Naive thymus-derived CD4-positive, alpha-beta T cell (primary cell): ENCODE results near the gene CACUL1. TPM values are rescaled to one million over a fixed set of nuclear protein-coding genes. Genes with fewer than 3 reads are reported as not detected.
"Not testable (repeated sequence)": the region's sequence is repeated elsewhere in the genome, so short reads cannot be mapped to it uniquely, and the experiment has no call there.

Experiments used
- ATAC-seq: fragments of 150-1000 bp; cut with Tn5 transposase; 2 replicates; pipeline ENCODE4 v1.10.0; 2021; ENCODE audit warnings: mild to moderate bottlenecking, moderate library complexity
- CTCF ChIA-PET: fragments of 350-600 bp; sonication (Branson Sonifier 250); formaldehyde crosslinking; loops from one replicate; lab custom pipeline; 2021; ENCODE audit warnings: antibody characterized with exemption; lab: Charles Lee
- POLR2A ChIA-PET: fragments of 350-600 bp; sonication (Branson Sonifier 250); formaldehyde crosslinking; loops from one replicate; lab custom pipeline; 2021; ENCODE audit warnings: antibody characterized with exemption, inconsistent platforms; lab: Charles Lee
- DNase-seq, 9 donors: peaks; one replicate each; pipeline versions ENCODE4 v3.0.0 to v3.0.0-alpha.2; 2020 to 2022; ENCODE audit warnings: mixed read lengths in 1 of 9
- H3K27ac ChIP-seq: one replicate; pipeline ENCODE4 v1.7.0; 2013; ENCODE audit warnings: mild to moderate bottlenecking, low read depth, low read length, moderate library complexity
- H3K27me3 ChIP-seq, 2 donors: one replicate each; pipeline ENCODE4 v1.7.0; 2013; ENCODE audit warnings: low read length in 2 of 2, mild to moderate bottlenecking in 2 of 2, moderate library complexity in 2 of 2; ENCODE audit not compliant: control insufficient read depth in 2 of 2, insufficient read depth in 2 of 2
- H3K36me3 ChIP-seq, 3 experiments: 1 replicate in 2 of 3; 2 replicates in 1 of 3; pipeline ENCODE4 v1.7.0; 2013; ENCODE audit warnings: low read length in 3 of 3, mild to moderate bottlenecking in 3 of 3, moderate library complexity in 1 of 3; ENCODE audit not compliant: insufficient read depth in 3 of 3, control insufficient read depth in 2 of 3
- H3K4me1 ChIP-seq, 2 donors: one replicate each; pipeline ENCODE4 v1.7.0; 2013; ENCODE audit warnings: low read length in 2 of 2, mild to moderate bottlenecking in 2 of 2, moderate library complexity in 1 of 2; ENCODE audit not compliant: control insufficient read depth in 2 of 2, insufficient read depth in 2 of 2
- H3K4me3 ChIP-seq: 2 replicates; pipeline ENCODE4 v1.7.0; 2013; ENCODE audit warnings: mild to moderate bottlenecking, low read length
- H3K9me3 ChIP-seq, 3 experiments: 1 replicate in 2 of 3; 2 replicates in 1 of 3; pipeline ENCODE4 v1.7.0; 2013; ENCODE audit warnings: low read length in 3 of 3; ENCODE audit not compliant: control insufficient read depth in 2 of 3
- H3K27ac Mint-ChIP-seq, 9 donors: one replicate each; pipeline ENCODE4 v1.8.0; 2020 to 2022; ENCODE audit warnings: mixed read lengths in 9 of 9, mild to moderate bottlenecking in 8 of 9, moderate library complexity in 5 of 9, inconsistent platforms in 2 of 9
- H3K27me3 Mint-ChIP-seq, 5 donors: one replicate each; pipeline ENCODE4 v1.8.0; 2021 to 2022; ENCODE audit warnings: mixed read lengths in 5 of 5, mild to moderate bottlenecking in 1 of 5
- H3K36me3 Mint-ChIP-seq, 5 donors: one replicate each; pipeline ENCODE4 v1.8.0; 2020 to 2022; ENCODE audit warnings: mixed read lengths in 5 of 5, mild to moderate bottlenecking in 3 of 5, inconsistent platforms in 1 of 5
- H3K4me1 Mint-ChIP-seq, 7 donors: one replicate each; pipeline ENCODE4 v1.8.0; 2020 to 2022; ENCODE audit warnings: mixed read lengths in 7 of 7, mild to moderate bottlenecking in 3 of 7, inconsistent platforms in 1 of 7
- H3K4me3 Mint-ChIP-seq, 10 donors: one replicate each; pipeline ENCODE4 v1.8.0; 2020 to 2022; ENCODE audit warnings: mild to moderate bottlenecking in 10 of 10, mixed read lengths in 10 of 10, moderate library complexity in 6 of 10, inconsistent platforms in 2 of 10
- H3K9me3 Mint-ChIP-seq, 11 donors: one replicate each; pipeline ENCODE4 v1.8.0; 2020 to 2022; ENCODE audit warnings: mixed read lengths in 11 of 11, mild to moderate bottlenecking in 4 of 11, inconsistent platforms in 1 of 11, moderate library complexity in 1 of 11
- intact Hi-C, 2 donors: fragments of 100-400 bp; cut with micrococcal nuclease; formaldehyde crosslinking; loops; one replicate each; pipeline ENCODE4 v1.15.1; 2023
- polyA plus RNA-seq, 2 donors: library from polyadenylated mRNA; unstranded; fragments of 300-500 nt; fragmentation: Illumina TruSeq; gene quantifications; one replicate each; pipeline ENCODE4 v1.2.3, GENCODE V29; 2021
- total RNA-seq, 6 experiments: library from RNA in 5 of 6; stranded (reverse) in 5 of 6; gene quantifications; 1 replicate in 5 of 6; 2 replicates in 1 of 6; pipeline ENCODE4 v1.2.3 and lab custom pipeline; 2021 to 2026

The CACUL1 gene
- total and polyA plus RNA-seq, 7 experiments from 2014 or later = 20.0 to 66.6 (median 32.4) TPM

DNA sequence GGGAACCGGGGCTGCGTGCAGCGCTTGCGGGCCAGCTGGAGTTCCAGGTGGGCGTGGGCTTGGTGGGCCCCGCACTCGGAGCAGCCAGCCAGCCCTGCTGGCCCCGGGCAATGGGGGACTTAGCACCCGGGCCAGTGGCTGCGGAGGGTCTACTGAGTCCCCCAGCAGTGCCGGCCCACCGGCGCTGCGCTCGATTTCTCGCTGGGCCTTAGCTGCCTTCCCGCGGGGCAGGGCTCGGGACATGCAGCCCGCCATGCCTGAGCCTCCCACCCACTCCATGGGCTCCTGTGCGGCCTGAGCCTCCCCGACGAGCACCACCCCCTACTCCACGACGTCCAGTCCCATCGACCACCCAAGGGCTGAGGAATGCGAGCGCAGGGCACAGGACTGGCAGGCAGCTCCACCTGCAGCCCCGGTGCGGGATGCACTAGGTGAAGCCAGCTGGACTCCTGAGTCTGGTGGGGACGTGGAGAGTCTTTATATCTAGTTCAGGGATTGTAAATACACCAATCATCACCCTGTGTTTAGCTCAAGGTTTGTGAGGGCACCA lies 28.2 kb upstream of the CACUL1 start:
- H3K9me3 ChIP-seq, H3K27me3 ChIP-seq, H3K27ac ChIP-seq, H3K4me1 Mint-ChIP-seq, H3K27ac Mint-ChIP-seq, H3K36me3 ChIP-seq, H3K36me3 Mint-ChIP-seq, H3K4me3 ChIP-seq, ATAC-seq, CTCF ChIA-PET, POLR2A ChIA-PET, H3K4me3 Mint-ChIP-seq, DNase-seq, H3K4me1 ChIP-seq, intact Hi-C loops: not testable (repeated sequence)
- Mint-ChIP-seq H3K9me3 (peaks cover 0 to 11% (median under 1%) of the 10 kb centered on the region in 11 donors), H3K27me3 (peaks cover 4 to 15% (median 8%) of the 10 kb centered on the region in 5 donors)

DNA sequence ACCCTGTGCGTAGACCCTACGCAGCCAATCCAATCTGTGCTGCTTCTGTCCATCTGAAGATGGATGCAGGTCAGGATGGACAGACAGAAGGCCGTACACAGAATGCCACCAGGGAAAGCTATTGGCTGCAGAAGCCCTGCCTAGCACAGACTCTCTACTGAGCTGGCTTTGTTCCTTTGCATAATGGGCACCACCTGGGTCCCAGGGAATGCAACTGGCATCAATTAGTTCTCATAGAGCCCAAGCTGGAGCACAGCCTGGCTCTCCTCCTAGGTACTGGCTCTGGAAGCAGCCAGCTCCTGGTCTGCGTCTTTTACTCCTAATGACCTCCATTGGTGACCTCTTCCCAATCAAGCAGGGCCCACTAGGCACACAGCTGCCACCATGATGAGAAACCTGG lies 26.8 kb upstream of the CACUL1 start:
- no peak overlapping the region for H3K4me3 Mint-ChIP-seq
- intact Hi-C loops = no loop called here
- H3K27me3 Mint-ChIP-seq = peaks cover 4 to 11% (median 5%) of the 10 kb centered on the region in 5 donors
- Histone ChIP-seq H3K4me3 (no peak overlapping the region), H3K4me1 (no peaks in the 10 kb centered on the region), H3K27ac (no peak overlapping the region), H3K36me3 (no peaks in the 10 kb centered on the region), H3K9me3 (no peaks in the 10 kb centered on the region), H3K27me3 (no peaks in the 10 kb centered on the region)
- ChIA-PET CTCF (no interaction called here), POLR2A (no interaction called here)
- H3K4me1 Mint-ChIP-seq = peaks cover 0 to 5% (median 0%) of the 10 kb centered on the region in 7 donors
- DNase-seq (no peak), ATAC-seq (no peak)
- H3K36me3 Mint-ChIP-seq = peaks cover 0 to 4% (median 0%) of the 10 kb centered on the region in 5 donors
- no peak overlapping the region for H3K27ac Mint-ChIP-seq
- peaks cover 5 to 24% (median 10%) of the 10 kb centered on the region in 11 donors for H3K9me3 Mint-ChIP-seq

DNA sequence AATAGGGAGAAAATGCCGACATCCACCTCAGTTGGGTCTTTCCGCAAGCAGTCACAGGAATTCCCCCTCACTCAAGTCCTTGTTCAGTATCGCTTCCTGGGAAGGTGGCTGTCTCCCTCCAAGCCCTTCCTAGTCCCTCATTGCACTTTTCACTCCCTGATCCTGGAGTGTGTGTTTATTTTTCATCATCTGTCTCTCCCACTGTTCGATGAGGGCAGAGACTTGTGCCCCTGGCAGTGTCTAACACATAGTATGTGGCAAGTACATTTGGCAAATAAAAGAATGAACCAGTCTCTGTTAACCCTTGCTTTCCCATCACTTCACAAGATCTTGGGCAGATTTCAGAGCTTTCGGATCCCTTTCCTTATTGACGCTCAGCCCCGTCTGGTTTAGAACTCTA lies 24.0 kb upstream of the CACUL1 start:
- Mint-ChIP-seq H3K9me3 (peaks cover 5 to 30% (median 10%) of the 10 kb centered on the region in 11 donors), H3K36me3 (peaks cover 0 to 4% (median 0%) of the 10 kb centered on the region in 5 donors), H3K27ac (no peak overlapping the region), H3K27me3 (peaks cover 0 to 11% (median 5%) of the 10 kb centered on the region in 5 donors), H3K4me1 (peaks cover 0 to 7% (median 0%) of the 10 kb centered on the region in 7 donors), H3K4me3 (no peak overlapping the region)
- Histone ChIP-seq H3K9me3 (no peaks in the 10 kb centered on the region), H3K27me3 (no peaks in the 10 kb centered on the region), H3K36me3 (no peaks in the 10 kb centered on the region), H3K4me3 (no peak overlapping the region), H3K27ac (no peak overlapping the region), H3K4me1 (no peaks in the 10 kb centered on the region)
- intact Hi-C loops = no loop called here
- ATAC-seq (no peak), DNase-seq (no peak)
- CTCF ChIA-PET = no interaction called here
- POLR2A ChIA-PET = no interaction called here

DNA sequence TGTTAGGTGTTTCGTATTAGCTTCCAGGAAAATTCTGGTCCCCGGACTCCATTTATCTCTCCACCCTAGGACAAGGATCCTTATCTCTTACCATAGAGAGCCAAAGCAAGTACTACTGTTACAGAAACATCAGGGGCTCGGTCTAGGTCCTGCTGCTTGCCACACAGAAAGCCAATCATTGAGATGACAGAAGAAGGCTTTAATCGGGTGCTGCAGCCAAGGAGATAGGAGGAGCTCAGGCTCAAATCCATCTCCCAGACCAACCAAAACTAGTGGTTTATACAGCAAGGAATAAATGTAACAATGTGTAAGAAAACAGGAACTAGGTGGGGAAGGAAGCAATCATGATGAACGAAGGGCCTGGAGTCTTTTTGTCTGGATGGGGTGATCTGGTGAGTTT lies 22.2 kb upstream of the CACUL1 start:
- no peak overlapping the region for H3K27ac ChIP-seq
- ChIA-PET POLR2A (no interaction called here), CTCF (interaction anchor here (0.6 kb wide), 1 partner anchor 56 kb away, joined by 3 read pairs; no protein-coding TSS in a partner anchor)
- no peaks in the 10 kb centered on the region for H3K27me3 ChIP-seq
- Mint-ChIP-seq H3K9me3 (peaks cover 5 to 30% (median 10%) of the 10 kb centered on the region in 11 donors), H3K27me3 (peaks cover 0 to 5% (median 2%) of the 10 kb centered on the region in 5 donors), H3K36me3 (peaks cover 0 to 4% (median 0%) of the 10 kb centered on the region in 5 donors), H3K4me1 (peaks cover 0 to 7% (median 0%) of the 10 kb centered on the region in 7 donors), H3K4me3 (no peak overlapping the region), H3K27ac (no peak overlapping the region)
- no peaks in the 10 kb centered on the region for H3K4me1 ChIP-seq
- H3K4me3 ChIP-seq = no peak overlapping the region
- no peaks in the 10 kb centered on the region for H3K36me3 ChIP-seq
- DNase-seq = no peak
- intact Hi-C loops = no loop called here
- no peak for ATAC-seq
- no peaks in the 10 kb centered on the region for H3K9me3 ChIP-seq

DNA sequence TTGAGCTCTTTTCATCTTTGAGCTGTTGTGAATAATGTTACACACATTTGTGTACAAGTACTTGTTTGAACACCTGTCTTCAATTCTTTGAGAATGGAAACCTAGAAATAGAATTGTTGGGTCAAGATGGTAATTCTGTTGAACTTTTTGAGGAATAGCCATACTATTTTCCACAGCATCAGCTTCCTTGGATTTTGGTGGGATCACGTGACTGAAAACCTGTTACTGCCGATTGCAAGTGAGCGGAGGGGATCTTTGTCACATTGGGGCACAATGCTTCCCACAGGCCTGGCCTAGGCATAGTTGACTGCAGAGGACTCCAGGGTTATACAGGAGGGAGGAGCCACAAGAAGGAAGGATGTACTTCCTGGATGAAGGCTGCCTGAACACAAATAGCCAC lies 21.3 kb upstream of the CACUL1 start:
- CTCF ChIA-PET = no interaction called here
- Mint-ChIP-seq H3K36me3 (peaks cover 0 to 4% (median 0%) of the 10 kb centered on the region in 5 donors), H3K4me3 (no peak overlapping the region), H3K9me3 (peaks cover 5 to 30% (median 10%) of the 10 kb centered on the region in 11 donors), H3K27me3 (peaks cover 0 to 5% (median 2%) of the 10 kb centered on the region in 5 donors), H3K27ac (no peak overlapping the region), H3K4me1 (peaks cover 0 to 7% (median 0%) of the 10 kb centered on the region in 7 donors)
- no peaks in the 10 kb centered on the region for H3K4me1 ChIP-seq
- DNase-seq (no peak), ATAC-seq (no peak)
- intact Hi-C loops = no loop called here
- H3K36me3 ChIP-seq = no peaks in the 10 kb centered on the region
- H3K27ac ChIP-seq = no peak overlapping the region
- no peak overlapping the region for H3K4me3 ChIP-seq
- H3K27me3 ChIP-seq = no peaks in the 10 kb centered on the region
- POLR2A ChIA-PET = no interaction called here
- no peaks in the 10 kb centered on the region for H3K9me3 ChIP-seq

DNA sequence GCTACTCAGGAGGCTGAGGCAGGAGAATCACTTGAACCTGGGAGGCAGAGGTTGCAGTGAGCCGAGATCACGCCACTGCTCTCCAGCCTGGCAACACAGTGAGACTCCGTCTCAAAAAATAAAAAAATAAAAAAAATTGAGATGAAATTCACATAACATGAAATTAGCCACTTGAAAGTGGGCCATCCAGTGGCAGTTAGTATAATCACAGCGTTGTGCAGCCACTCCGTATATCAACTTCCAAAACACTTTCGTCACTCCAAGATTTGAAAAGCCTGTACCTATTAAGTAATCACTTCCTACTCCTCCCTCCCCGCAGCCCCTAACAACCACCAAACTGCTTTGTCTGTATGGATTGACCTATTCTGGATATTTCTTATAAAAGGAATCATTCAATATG lies 20.7 kb upstream of the CACUL1 start:
- H3K36me3 Mint-ChIP-seq = peaks cover 0 to 4% (median 1%) of the 10 kb centered on the region in 5 donors
- CTCF ChIA-PET = no interaction called here
- H3K9me3 ChIP-seq = no peaks in the 10 kb centered on the region
- ATAC-seq (no peak), DNase-seq (no peak)
- intact Hi-C loops = no loop called here
- H3K9me3 Mint-ChIP-seq = peaks cover 5 to 33% (median 11%) of the 10 kb centered on the region in 11 donors
- H3K4me3 ChIP-seq = no peak overlapping the region
- POLR2A ChIA-PET = no interaction called here
- no peak overlapping the region for H3K4me3 Mint-ChIP-seq
- H3K27ac Mint-ChIP-seq = no peak overlapping the region
- H3K4me1 ChIP-seq = no peaks in the 10 kb centered on the region
- peaks cover 0 to 7% (median 0%) of the 10 kb centered on the region in 7 donors for H3K4me1 Mint-ChIP-seq
- no peak overlapping the region for H3K27ac ChIP-seq
- H3K27me3 ChIP-seq = no peaks in the 10 kb centered on the region
- H3K27me3 Mint-ChIP-seq = peaks cover 0 to 5% (median 0%) of the 10 kb centered on the region in 5 donors
- no peaks in the 10 kb centered on the region for H3K36me3 ChIP-seq

DNA sequence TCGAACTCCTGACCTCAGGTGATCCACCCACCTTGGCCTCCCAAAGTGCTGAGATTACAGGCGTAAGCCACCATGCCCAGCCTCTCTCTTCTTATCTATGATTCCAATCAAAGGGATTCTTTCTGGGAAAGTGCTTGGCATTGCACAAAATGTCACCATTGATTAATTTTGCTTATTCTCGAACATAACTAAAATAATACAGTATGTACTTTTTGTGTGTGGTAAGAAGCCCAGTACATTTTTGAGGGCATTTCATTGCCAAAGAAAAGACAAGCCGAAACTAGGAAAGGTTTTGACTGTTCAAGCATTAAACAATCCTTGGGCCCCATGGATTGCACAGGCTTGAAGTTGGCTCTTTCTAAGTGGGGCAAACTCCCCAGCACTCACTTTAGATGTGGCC lies 18.3 kb upstream of the CACUL1 start:
- no peak for ATAC-seq
- POLR2A ChIA-PET = no interaction called here

More for the DNA sequence above, 18.3 kb upstream of the CACUL1 start:
- Histone ChIP-seq H3K36me3 (no peaks in the 10 kb centered on the region), H3K9me3 (no peaks in the 10 kb centered on the region), H3K27ac (no peak overlapping the region), H3K27me3 (no peaks in the 10 kb centered on the region), H3K4me1 (no peaks in the 10 kb centered on the region), H3K4me3 (no peak overlapping the region)
- Mint-ChIP-seq H3K9me3 (peaks cover 3 to 28% (median 12%) of the 10 kb centered on the region in 11 donors), H3K4me3 (no peak overlapping the region), H3K27me3 (peaks cover 0 to 5% (median 0%) of the 10 kb centered on the region in 5 donors), H3K36me3 (peaks cover 0 to 7% (median 3%) of the 10 kb centered on the region in 5 donors), H3K27ac (no peak overlapping the region), H3K4me1 (peaks cover 0 to 7% (median 0%) of the 10 kb centered on the region in 7 donors)
- intact Hi-C loops = no loop called here
- no peak for DNase-seq
- CTCF ChIA-PET = no interaction called here
